Fibroblast of lung (primary cell): ENCODE measurements around the gene PYGB. TPM values are rescaled to one million over a fixed set of nuclear protein-coding genes. Genes with fewer than 3 reads are reported as not detected.

ENCODE experiments used
- DNase-seq, 2 donors: peaks; one replicate each; pipeline versions ENCODE4 v3.0.0 to v3.0.0-alpha.2; 2010; ENCODE audit warnings: low read depth in 2 of 2
- H2AFZ ChIP-seq: 2 replicates; pipeline ENCODE4 v1.5.1; 2012; ENCODE audit warnings: low read length, control low read depth, inconsistent platforms
- H3K27ac ChIP-seq: 2 replicates; pipeline ENCODE4 v1.5.1; 2011; ENCODE audit warnings: low read length, control low read depth; ENCODE audit not compliant: insufficient read depth
- H3K27me3 ChIP-seq: 2 replicates; pipeline ENCODE4 v1.5.1; 2011; ENCODE audit warnings: mild to moderate bottlenecking, low read length; ENCODE audit not compliant: control insufficient read depth, insufficient read depth
- H3K36me3 ChIP-seq: 2 replicates; pipeline ENCODE4 v1.5.1; 2011; ENCODE audit warnings: low read length; ENCODE audit not compliant: control insufficient read depth, insufficient read depth
- H3K4me1 ChIP-seq: 2 replicates; pipeline ENCODE4 v1.5.1; 2011; ENCODE audit warnings: low read length; ENCODE audit not compliant: control insufficient read depth, insufficient read depth; ENCODE audit errors: extremely low read depth
- H3K4me2 ChIP-seq: 2 replicates; pipeline ENCODE4 v1.5.1; 2011; ENCODE audit warnings: low read length, control low read depth; ENCODE audit not compliant: insufficient read depth; ENCODE audit errors: extremely low read depth
- H3K4me3 ChIP-seq, 4 experiments: fragments of 200-600 bp in 1 of 4; sonication (generic) in 1 of 4; replicated peaks in 1 of 4; 2 replicates each; pipeline ENCODE4 v1.5.1; 2011 to 2016; ENCODE audit warnings: low read length in 4 of 4, low read depth in 3 of 4, mild to moderate bottlenecking in 3 of 4, control low read depth in 2 of 4, inconsistent platforms in 1 of 4, mixed read lengths in 1 of 4; ENCODE audit not compliant: insufficient read depth in 1 of 4; ENCODE audit errors: control extremely low read depth in 1 of 4
- H3K79me2 ChIP-seq: 2 replicates; pipeline ENCODE4 v1.5.1; 2012; ENCODE audit warnings: mild to moderate bottlenecking, low read length, inconsistent platforms; ENCODE audit not compliant: control insufficient read depth, insufficient read depth
- H3K9ac ChIP-seq: 2 replicates; pipeline ENCODE4 v1.5.1; 2011; ENCODE audit warnings: mild to moderate bottlenecking, low read length, control low read depth; ENCODE audit not compliant: insufficient read depth
- H3K9me3 ChIP-seq: 2 replicates; pipeline ENCODE4 v1.5.1; 2012; ENCODE audit warnings: low read depth, low read length; ENCODE audit not compliant: control insufficient read depth, insufficient read depth
- H4K20me1 ChIP-seq: 2 replicates; pipeline ENCODE4 v1.5.1; 2011; ENCODE audit warnings: low read length; ENCODE audit not compliant: control insufficient read depth, insufficient read depth; ENCODE audit errors: extremely low read depth
- EZH2 ChIP-seq: IDR thresholded peaks from 2 replicates; pipeline ENCODE4 v1.5.1; 2012; ENCODE audit warnings: low read length, control low read depth, mild to moderate bottlenecking; ENCODE audit errors: missing control alignments
- polyA plus RNA-seq, 2 donors: library from polyadenylated mRNA; depleted of rRNA in 1 of 2; stranded (reverse) in 1 of 2; unstranded in 1 of 2; fragments of >200 nt; gene quantifications; 2 replicates each; pipeline ENCODE4 v1.2.1, GENCODE V29; 2011 to 2012; ENCODE audit warnings: missing spikeins in 1 of 2
- total RNA-seq: library from RNA; depleted of rRNA; stranded (reverse); fragments of >200 nt; gene quantifications from 2 replicates; pipeline ENCODE4 v1.2.1, GENCODE V29; 2014
- TF ChIP-seq, protein P1 (sequence below), 2 donors: IDR thresholded peaks in 1 of 2; conservative IDR thresholded peaks in 1 of 2; 1 replicate in 1 of 2; 2 replicates in 1 of 2; pipeline ENCODE4 v1.5.1; 2011 to 2012; ENCODE audit warnings: low read length in 2 of 2, control low read depth in 1 of 2, inconsistent platforms in 1 of 2, low read depth in 1 of 2, mild to moderate bottlenecking in 1 of 2

PYGB gene
- total and polyA plus RNA-seq, 2 donors (not counting 1 experiment from before 2014, with no cell fraction given), result 37.0 to 89.5 TPM

DNA sequence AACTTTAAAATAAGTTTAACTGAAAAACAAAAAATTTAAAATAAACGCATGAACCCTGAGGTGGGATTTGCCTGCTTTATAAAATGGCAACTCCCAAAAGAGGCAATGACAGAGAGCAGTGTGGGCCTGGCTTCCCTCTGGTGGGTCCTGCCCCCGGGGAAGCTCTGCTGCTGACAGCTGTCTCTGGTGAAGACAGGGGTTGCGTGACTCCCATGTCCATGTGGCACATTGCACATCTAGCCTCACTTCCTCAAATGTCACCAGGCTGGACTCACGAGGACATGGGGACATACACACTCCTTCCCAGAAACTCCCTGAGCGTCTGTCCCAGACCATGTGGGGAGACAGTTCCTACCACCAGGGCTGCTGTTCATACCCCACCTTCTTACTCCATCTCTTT is 76.5 kb downstream of the PYGB start:
- DNase-seq, result no peak
- H3K4me3 ChIP-seq, result no peak overlapping the region
- H3K27me3 ChIP-seq, result no peaks in the 10 kb centered on the region
- H3K9ac ChIP-seq, result no peak overlapping the region
- no peaks in the 10 kb centered on the region for H4K20me1 ChIP-seq
- peaks cover 9% of the 10 kb centered on the region for H3K36me3 ChIP-seq
- TF ChIP-seq, protein P1, sequence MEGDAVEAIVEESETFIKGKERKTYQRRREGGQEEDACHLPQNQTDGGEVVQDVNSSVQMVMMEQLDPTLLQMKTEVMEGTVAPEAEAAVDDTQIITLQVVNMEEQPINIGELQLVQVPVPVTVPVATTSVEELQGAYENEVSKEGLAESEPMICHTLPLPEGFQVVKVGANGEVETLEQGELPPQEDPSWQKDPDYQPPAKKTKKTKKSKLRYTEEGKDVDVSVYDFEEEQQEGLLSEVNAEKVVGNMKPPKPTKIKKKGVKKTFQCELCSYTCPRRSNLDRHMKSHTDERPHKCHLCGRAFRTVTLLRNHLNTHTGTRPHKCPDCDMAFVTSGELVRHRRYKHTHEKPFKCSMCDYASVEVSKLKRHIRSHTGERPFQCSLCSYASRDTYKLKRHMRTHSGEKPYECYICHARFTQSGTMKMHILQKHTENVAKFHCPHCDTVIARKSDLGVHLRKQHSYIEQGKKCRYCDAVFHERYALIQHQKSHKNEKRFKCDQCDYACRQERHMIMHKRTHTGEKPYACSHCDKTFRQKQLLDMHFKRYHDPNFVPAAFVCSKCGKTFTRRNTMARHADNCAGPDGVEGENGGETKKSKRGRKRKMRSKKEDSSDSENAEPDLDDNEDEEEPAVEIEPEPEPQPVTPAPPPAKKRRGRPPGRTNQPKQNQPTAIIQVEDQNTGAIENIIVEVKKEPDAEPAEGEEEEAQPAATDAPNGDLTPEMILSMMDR (conservative IDR thresholded peaks at IDR 0.05 in 1 of 2, IDR thresholded peaks at IDR 0.05 in 1 of 2; ENCODE audit: low read depth in 1 of 2, low read length in 2 of 2), result no peak
- TF ChIP-seq EZH2, result no peak
- H3K4me2 ChIP-seq, result no peak overlapping the region
- no peak overlapping the region for H2AFZ ChIP-seq
- peaks cover 2% of the 10 kb centered on the region for H3K4me1 ChIP-seq
- no peak overlapping the region for H3K27ac ChIP-seq
- peaks cover 23% of the 10 kb centered on the region for H3K79me2 ChIP-seq
- no peaks in the 10 kb centered on the region for H3K9me3 ChIP-seq

DNA sequence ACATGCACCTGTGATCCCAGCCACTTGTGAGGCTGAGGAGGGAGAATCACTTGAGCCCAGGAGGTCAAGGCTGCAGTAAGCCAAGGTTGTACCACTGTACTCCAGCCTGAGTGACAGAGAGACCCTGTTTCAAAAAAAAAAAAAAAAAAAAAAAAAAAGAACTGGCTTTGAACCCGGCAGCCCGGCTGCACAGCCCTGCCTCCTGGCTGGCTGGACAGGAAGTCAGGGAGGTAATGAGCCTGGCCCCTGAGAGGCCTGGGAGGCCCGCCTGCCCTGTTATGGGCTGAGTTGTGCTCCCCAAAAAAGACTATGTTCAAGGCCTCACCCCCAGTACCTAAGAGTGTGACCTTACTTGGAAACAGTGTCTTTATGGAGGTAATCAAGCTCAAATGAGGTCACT is 77.2 kb downstream of the PYGB start:
- Histone ChIP-seq H3K4me3 (no peak overlapping the region), H4K20me1 (no peaks in the 10 kb centered on the region), H3K27ac (no peak overlapping the region), H3K27me3 (no peaks in the 10 kb centered on the region), H3K36me3 (peaks cover 9% of the 10 kb centered on the region), H3K4me2 (no peak overlapping the region), H3K4me1 (peaks cover 2% of the 10 kb centered on the region), H3K9me3 (no peaks in the 10 kb centered on the region), H3K79me2 (peaks cover 22% of the 10 kb centered on the region), H3K9ac (no peak overlapping the region), H2AFZ (no peak overlapping the region)
- TF ChIP-seq, protein P1 (conservative IDR thresholded peaks at IDR 0.05 in 1 of 2, IDR thresholded peaks at IDR 0.05 in 1 of 2; ENCODE audit: low read depth in 1 of 2, low read length in 2 of 2), result no peak
- TF ChIP-seq EZH2, result no peak
- DNase-seq, result no peak

DNA sequence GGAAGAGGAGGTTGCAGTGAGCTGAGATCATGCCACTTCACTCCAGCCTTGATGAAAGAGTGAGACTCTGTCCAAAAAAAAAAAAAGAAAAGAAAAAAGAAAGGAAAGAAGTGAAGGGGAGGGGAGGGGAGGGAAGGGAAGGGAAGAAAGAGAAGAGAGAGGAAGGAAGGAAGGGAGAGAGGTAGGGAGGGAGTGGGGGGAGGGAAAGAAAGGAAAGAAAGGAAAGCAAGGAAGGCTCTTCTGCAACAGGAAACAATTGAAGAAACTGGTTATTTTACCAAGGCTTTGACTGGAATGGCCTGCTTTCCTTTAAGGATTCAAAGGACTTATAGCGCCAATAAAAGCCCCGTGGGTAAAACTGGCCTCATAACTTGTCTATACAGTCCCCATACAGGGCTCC is 78.1 kb downstream of the PYGB start:
- Histone ChIP-seq H2AFZ (no peak overlapping the region), H3K4me1 (peaks cover 2% of the 10 kb centered on the region), H4K20me1 (no peaks in the 10 kb centered on the region), H3K27me3 (no peaks in the 10 kb centered on the region), H3K9ac (no peak overlapping the region), H3K79me2 (peaks cover 22% of the 10 kb centered on the region), H3K4me2 (no peak overlapping the region), H3K36me3 (peaks cover 6% of the 10 kb centered on the region), H3K4me3 (no peak overlapping the region), H3K27ac (no peak overlapping the region), H3K9me3 (no peaks in the 10 kb centered on the region)
- no peak for DNase-seq
- TF ChIP-seq EZH2, result no peak
